ENCODE results near the gene ZDHHC7. TPM values are rescaled to one million over a fixed set of nuclear protein-coding genes. Genes with fewer than 3 reads are reported as not detected.

Gene ZDHHC7
- total and polyA plus RNA-seq, 2 of the 8 experiments (the other 6 are each of a cell fraction or from before 2014, with no cell fraction given), result 40.5 to 56.3 TPM

DNA sequence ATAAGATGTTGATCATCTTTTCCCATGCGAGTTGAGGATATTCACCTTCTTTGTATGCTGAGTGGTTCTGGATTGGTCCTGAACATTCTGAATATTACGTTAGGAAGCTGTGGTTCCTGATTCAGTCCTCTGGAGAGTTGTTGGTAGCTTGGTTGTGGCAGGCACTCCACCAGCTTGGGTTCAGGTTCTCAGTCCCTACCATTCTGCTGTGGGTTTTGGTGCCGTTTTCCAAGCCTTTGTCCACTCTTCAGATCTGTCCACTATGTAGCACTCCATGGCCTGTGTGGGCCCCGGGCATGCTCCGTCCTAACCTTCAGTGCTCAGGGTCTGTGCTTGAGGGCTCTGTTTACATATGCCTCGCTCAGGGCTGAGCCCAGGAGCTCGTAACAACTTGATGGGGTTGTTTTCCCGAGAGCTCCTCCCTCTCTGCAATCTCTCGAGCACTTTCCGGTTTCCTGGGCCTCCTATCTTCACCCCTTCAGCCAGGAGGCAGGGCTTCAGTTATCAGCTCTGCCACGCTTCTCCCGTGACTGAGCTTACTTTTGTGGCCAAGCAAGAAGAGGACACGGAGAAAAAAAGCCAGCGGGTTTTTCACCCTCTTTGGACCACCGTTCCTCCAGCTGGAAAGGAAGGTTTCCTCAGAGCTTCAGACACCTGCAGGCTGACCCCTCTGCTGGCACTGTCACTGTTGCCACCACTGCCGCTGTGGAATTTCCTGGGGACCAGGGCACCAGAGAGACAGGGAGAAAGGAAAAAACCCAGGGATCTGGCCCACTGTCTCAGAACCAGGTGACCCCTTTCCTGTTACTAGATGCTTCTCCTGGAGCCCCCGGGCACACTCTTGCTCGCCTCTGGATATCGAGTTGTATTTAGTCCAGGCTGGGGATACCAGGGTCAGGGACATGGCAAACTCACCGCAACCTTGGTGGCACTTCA is 35.9 kb upstream of the ZDHHC7 start (continued):
- TF ChIP-seq, protein P1, sequence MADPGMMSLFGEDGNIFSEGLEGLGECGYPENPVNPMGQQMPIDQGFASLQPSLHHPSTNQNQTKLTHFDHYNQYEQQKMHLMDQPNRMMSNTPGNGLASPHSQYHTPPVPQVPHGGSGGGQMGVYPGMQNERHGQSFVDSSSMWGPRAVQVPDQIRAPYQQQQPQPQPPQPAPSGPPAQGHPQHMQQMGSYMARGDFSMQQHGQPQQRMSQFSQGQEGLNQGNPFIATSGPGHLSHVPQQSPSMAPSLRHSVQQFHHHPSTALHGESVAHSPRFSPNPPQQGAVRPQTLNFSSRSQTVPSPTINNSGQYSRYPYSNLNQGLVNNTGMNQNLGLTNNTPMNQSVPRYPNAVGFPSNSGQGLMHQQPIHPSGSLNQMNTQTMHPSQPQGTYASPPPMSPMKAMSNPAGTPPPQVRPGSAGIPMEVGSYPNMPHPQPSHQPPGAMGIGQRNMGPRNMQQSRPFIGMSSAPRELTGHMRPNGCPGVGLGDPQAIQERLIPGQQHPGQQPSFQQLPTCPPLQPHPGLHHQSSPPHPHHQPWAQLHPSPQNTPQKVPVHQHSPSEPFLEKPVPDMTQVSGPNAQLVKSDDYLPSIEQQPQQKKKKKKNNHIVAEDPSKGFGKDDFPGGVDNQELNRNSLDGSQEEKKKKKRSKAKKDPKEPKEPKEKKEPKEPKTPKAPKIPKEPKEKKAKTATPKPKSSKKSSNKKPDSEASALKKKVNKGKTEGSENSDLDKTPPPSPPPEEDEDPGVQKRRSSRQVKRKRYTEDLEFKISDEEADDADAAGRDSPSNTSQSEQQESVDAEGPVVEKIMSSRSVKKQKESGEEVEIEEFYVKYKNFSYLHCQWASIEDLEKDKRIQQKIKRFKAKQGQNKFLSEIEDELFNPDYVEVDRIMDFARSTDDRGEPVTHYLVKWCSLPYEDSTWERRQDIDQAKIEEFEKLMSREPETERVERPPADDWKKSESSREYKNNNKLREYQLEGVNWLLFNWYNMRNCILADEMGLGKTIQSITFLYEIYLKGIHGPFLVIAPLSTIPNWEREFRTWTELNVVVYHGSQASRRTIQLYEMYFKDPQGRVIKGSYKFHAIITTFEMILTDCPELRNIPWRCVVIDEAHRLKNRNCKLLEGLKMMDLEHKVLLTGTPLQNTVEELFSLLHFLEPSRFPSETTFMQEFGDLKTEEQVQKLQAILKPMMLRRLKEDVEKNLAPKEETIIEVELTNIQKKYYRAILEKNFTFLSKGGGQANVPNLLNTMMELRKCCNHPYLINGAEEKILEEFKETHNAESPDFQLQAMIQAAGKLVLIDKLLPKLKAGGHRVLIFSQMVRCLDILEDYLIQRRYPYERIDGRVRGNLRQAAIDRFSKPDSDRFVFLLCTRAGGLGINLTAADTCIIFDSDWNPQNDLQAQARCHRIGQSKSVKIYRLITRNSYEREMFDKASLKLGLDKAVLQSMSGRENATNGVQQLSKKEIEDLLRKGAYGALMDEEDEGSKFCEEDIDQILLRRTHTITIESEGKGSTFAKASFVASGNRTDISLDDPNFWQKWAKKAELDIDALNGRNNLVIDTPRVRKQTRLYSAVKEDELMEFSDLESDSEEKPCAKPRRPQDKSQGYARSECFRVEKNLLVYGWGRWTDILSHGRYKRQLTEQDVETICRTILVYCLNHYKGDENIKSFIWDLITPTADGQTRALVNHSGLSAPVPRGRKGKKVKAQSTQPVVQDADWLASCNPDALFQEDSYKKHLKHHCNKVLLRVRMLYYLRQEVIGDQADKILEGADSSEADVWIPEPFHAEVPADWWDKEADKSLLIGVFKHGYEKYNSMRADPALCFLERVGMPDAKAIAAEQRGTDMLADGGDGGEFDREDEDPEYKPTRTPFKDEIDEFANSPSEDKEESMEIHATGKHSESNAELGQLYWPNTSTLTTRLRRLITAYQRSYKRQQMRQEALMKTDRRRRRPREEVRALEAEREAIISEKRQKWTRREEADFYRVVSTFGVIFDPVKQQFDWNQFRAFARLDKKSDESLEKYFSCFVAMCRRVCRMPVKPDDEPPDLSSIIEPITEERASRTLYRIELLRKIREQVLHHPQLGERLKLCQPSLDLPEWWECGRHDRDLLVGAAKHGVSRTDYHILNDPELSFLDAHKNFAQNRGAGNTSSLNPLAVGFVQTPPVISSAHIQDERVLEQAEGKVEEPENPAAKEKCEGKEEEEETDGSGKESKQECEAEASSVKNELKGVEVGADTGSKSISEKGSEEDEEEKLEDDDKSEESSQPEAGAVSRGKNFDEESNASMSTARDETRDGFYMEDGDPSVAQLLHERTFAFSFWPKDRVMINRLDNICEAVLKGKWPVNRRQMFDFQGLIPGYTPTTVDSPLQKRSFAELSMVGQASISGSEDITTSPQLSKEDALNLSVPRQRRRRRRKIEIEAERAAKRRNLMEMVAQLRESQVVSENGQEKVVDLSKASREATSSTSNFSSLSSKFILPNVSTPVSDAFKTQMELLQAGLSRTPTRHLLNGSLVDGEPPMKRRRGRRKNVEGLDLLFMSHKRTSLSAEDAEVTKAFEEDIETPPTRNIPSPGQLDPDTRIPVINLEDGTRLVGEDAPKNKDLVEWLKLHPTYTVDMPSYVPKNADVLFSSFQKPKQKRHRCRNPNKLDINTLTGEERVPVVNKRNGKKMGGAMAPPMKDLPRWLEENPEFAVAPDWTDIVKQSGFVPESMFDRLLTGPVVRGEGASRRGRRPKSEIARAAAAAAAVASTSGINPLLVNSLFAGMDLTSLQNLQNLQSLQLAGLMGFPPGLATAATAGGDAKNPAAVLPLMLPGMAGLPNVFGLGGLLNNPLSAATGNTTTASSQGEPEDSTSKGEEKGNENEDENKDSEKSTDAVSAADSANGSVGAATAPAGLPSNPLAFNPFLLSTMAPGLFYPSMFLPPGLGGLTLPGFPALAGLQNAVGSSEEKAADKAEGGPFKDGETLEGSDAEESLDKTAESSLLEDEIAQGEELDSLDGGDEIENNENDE (IDR thresholded peaks at IDR 0.05; ENCODE audit: insufficient replicate concordance, low read length), result no peak
- no peak for TF ChIP-seq KDM4A (IDR thresholded peaks at IDR 0.05; ENCODE audit: low read depth, low read length, severe bottlenecking)
- no peak for TF ChIP-seq FOSL1 (IDR thresholded peaks at IDR 0.05; ENCODE audit: insufficient read depth, low read depth, low read length)

Data from H1 (cell line).